Stimulated activated CD4-positive, alpha-beta T cell treated with anti-CD3 and anti-CD28 coated beads, TNF-alpha, amount 100 ng/mL, for 4 hours (primary cell): Measurements from ENCODE around the gene UNC5CL.
"Not testable (repeated sequence)": the region's sequence is repeated elsewhere in the genome, so short reads cannot be mapped to it uniquely, and the experiment has no call there.

Experiments used
- DNase-seq, 3 experiments: peaks; one replicate each; pipeline ENCODE4 v3.0.0-alpha.2; 2020; ENCODE audit warnings: low read depth in 3 of 3

The UNC5CL gene

GRCh38 chr6:41008011-41008410 lies 31.0 kb downstream of the UNC5CL start:
- DNase-seq: no peak

GRCh38 chr6:41006980-41007379 lies 32.0 kb downstream of the UNC5CL start:
- not testable (repeated sequence) for DNase-seq

- peak in 2 of 3 experiments; percentile 19 to 39 for DNase-seq
Observed at GRCh38 chr6:41006217-41006616, 32.8 kb downstream of the UNC5CL start.

- no peak for DNase-seq
Observed at GRCh38 chr6:41002168-41002567, 36.9 kb downstream of the UNC5CL start.

- DNase-seq: no peak
Observed at GRCh38 chr6:41000248-41000647, 38.8 kb downstream of the UNC5CL start.

- no peak for DNase-seq
Observed at GRCh38 chr6:40999569-40999968, 39.5 kb downstream of the UNC5CL start.

- DNase-seq: no peak
Observed at GRCh38 chr6:40998661-40999060, 40.4 kb downstream of the UNC5CL start.

GRCh38 chr6:40997234-40997957 lies 41.6 kb downstream of the UNC5CL start:
- DNase-seq: no peak

GRCh38 chr6:40996591-40997233 lies 42.3 kb downstream of the UNC5CL start:
- DNase-seq: no peak

GRCh38 chr6:40992746-40993145 lies 46.3 kb downstream of the UNC5CL start:
- no peak for DNase-seq

GRCh38 chr6:40990301-40990700 lies 48.7 kb downstream of the UNC5CL start:
- no peak for DNase-seq

GRCh38 chr6:40989204-40990169 lies 49.5 kb downstream of the UNC5CL start:
- no peak for DNase-seq

- no peak for DNase-seq
Observed at GRCh38 chr6:40988634-40989033, 50.4 kb downstream of the UNC5CL start.

- no peak for DNase-seq
Observed at GRCh38 chr6:40986921-40987819, 51.9 kb downstream of the UNC5CL start.

- no peak for DNase-seq
Observed at GRCh38 chr6:40986364-40986763, 52.7 kb downstream of the UNC5CL start.

- DNase-seq: no peak
Observed at GRCh38 chr6:40983752-40984151, 55.3 kb downstream of the UNC5CL start.

- no peak for DNase-seq
Observed at GRCh38 chr6:40982917-40983316, 56.1 kb downstream of the UNC5CL start.

- DNase-seq: no peak
Observed at GRCh38 chr6:40978687-40979289, 60.2 kb downstream of the UNC5CL start.

- DNase-seq: no peak
Observed at GRCh38 chr6:40977695-40978094, 61.3 kb downstream of the UNC5CL start.

- DNase-seq: no peak
Observed at GRCh38 chr6:40977085-40977484, 61.9 kb downstream of the UNC5CL start.
